ENCODE results near the gene CADM1. TPM values are rescaled to one million over a fixed set of nuclear protein-coding genes. Genes with fewer than 3 reads are reported as not detected.

Gene CADM1
- polyA plus RNA-seq, 3 donors: 122 to 132 (median 131) TPM

DNA sequence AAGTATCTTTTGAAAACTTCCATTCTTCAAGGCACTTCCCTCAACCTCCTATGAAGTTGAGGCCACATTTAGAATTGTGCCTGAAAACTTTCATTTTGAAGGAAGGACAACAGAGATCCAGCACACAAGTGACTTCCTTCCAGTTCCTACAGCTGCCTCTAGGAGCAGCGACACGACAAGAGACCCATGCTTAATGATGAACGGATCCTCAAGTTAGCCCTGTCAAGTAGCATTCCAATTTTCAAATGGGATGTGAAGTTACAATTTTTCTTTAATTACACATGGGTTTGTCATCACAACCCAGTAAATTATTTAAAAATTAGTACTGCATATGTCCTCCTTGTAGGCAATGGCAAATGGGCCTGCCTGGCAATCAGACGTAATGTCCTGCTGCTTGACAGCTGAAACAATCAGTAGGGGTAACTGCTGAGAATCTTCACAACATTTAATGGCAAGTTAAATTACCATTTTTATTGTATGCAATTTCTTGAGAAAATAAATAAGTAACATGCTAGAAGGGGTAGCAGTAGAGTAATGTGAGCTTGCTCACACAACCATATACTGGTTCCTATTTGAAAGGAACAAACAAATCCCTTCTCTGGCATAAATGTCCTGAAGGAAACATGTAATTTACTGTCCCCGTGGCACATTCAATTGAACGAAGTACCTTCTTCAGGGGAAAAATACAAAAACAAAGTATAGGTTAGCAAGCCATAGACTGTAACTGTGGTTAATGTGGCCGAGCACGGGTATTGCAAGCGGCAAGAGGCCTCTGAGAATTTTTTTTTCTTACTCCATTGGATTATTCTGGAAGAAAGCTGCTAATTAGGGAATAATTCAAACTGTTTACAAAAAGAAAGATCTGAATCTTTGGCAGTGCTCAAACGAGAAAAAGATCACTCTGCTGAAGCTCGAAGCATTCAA is 288.3 kb downstream of the CADM1 start:
- DNase-seq: no peak

DNA sequence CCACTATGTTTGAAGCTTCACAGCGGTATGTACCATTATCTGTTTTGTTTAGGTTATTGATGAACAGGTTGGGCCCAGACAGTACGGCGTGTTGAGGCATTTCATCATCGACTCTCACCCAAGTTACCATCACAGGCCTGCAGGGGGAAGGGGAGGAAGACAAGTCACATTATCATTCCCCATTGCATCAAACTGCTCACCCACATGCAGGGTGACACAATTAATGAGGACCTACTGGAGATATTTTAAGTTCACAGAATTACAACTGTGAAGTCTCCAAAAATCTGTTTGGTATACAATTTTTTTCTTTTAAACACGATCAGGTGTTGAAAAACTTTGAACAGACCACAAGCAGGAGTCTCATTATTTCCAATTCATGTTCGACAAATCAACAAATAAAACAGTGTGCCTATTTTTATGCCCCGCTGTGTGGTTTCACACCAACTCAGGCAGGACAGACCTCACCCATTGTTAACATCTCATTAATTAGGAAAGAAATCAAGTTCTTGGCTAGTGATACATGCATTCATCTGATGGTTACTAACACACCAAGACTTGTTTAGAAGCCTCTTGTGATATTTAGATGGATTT is 289.5 kb downstream of the CADM1 start:
- DNase-seq: no peak

DNA sequence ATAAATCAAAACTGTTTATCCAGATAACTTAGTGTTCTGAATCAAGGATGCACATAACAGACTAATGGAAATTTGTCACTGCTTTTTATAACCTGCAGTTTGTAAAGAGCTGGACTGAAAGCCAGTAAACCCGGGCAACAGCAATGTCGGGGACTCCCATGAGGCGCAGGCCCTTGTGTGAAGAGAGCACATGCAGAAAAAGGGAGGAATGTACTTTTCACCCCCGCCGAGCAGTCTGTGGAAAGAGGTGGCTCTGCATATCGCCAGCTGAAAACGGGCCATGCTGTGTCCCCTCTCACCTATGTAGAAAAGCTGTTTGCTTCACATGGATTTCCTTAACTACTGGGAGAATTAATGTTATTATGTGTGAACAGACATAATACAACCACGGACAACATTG is 291.2 kb downstream of the CADM1 start:
- no peak for DNase-seq

DNA sequence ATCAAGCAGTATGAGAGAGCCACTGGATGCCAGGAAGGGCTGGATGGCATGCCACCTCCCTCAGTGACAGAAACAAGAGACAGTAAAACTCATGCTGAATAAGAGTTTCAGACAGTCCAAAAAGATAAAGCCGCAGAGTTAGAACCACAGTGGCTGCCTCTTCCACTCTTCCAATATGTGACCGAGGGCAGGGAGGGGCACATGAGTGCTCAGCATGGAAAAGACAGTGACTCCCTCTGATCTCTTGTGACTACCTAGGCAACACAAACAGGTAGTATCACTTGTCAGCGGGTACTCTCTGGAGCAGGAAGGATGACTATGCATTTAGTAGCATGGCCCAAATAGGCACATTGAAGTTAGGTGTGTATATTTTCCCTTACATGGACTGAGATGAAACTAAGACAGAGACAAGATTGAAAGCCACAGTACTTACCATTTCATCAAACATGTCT is 295.4 kb downstream of the CADM1 start:
- DNase-seq: no peak

DNA sequence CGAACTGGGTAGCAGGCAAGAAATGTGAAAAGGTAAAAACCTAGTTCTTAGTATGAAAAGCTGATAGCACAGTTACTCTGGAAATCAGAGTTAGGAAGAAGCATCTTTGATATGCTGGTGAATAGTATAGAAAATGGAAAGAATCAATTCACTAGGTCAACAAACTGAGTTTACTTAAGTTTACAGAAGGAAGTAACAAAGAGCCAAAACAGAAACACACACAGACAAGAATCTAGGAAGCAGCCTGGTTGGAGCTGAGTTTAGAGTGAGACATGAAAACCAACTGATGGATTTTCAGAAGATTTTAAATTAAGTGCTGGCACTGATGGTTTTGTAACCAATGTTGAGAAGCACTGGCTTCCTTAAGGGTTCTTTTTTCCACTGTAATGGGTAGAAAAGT is 296.3 kb downstream of the CADM1 start:
- no peak for DNase-seq

DNA sequence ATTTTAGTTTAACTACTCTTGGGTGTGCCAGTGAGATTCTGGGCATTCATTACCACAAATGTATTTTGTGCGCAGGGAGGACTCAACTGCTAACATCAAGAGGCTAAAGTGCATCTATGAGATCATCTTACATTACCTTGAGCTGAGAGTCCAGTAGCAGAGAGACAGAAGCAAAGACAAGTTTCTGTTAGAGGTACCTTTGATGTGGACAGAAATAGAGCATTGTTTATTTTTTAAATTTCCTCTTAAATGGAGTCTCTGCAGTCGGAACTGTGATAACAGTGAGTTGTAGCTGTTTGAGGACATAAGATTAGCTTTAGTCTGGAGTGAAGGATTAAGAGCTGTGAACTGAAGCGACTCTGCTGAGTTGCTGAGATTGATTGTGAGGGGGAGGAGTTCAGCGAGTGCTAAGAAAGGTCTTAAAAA is 297.0 kb downstream of the CADM1 start:
- peak; percentile 67 for DNase-seq

DNA sequence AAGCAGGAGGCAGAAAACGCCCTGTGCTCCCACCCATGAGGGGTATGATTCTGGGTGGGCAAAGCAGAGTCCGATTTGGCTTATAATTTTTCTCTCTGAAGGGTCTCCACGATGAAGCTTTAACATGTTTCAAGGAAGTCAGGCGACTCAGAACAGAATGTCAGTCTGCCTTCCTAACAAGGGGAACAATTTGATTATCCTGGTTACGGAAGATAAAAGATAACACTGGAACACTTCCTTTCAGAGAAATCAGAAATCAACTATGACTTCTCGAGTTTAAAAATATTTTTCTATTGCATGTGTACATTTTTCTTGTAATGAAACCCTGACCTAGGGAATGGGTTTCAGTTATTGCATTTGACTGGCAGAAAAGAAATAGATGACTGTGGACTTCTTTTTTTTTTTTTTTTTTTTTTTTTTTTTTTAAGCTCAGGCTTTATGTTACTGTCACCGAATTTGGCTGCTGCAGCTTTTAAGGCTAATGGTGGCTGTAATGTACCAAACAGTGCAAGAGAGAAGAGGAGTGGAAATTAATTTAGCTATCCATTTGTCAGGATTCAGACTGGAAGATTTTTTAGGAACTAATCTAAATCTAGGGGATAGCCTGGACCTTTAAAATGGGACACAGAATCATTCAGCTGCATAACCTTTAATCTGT is 297.7 kb downstream of the CADM1 start:
- DNase-seq: no peak

DNA sequence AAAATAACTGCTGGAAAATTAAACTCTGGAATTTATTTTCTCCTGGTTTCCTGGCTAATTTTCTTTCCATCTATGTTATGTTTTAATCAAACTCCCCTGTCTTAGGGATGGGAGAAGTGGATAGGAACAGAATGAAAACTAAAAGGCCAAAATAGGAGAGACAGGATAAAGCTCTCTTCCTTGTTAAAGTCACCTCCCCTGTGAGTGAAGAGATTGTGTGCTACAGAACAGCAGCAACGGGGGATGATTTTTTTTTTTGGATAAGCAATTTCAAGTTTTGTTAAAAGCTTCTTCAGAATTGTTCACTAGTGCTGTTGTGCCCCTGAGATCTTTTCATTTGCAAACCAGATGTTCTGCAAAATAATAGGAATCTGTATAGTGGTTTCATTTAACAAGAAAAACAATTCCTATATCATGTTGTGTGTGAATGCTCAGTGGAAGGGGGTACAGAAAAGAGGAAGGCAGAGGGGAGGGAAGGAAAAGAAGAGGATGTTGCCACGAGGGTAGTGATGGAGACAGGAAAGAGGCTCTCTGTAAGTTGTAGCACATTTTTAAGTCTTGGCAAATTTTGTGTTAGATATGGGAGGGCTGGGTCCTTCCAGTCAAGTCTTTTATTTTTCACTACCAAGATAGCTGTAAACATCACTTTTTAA is 301.2 kb downstream of the CADM1 start:
- no peak for DNase-seq

DNA sequence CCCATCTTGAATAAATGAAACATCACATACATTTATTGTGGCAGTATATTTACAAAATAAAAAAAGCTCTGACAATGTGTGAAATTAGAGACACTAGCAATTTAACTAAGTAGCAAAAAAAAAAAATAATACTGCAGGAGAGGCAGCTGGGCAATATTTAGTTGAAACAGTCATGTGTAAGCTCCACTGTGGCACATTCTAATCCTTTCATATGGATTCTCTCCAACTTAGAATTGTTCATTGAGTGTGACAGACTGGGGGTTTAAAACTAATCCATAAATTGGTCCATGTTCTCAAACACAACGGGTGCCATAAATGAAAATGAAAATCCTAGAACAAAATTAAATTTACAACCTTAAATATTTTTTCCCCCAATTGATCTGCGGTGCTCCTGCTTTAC is 302.1 kb downstream of the CADM1 start:
- DNase-seq: no peak

DNA sequence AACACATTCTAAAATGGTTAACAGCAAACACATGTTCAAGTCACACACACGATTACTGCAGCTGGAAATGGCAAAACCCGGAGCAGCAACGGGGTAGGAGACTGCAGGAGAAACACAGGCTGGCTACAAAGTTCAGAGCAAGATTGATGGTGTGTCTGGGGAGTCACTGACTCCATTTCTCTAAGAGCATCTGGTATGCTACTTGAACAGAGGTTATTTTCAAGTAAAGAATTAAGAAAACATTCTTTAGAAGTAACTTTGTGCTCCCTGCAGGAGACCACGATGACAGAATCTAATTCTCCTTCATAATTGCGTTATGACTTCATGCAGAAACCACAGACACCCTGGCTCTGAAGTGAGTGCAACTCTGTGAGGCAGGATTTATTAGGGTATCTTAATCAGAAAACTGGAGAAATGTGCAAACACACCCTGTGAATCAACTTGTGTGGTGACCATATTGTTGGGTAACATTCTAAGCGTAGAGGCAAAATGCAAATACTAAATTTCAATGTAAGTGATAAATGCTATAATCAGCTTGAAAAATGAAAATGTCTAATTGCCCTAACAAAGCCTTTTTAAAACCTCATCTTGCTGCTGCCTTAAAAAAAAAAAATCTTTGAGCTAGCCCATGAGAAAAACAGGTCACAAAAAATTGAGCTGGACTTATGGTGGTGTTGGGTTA is 303.0 kb downstream of the CADM1 start:
- peak; percentile 86 for DNase-seq

DNA sequence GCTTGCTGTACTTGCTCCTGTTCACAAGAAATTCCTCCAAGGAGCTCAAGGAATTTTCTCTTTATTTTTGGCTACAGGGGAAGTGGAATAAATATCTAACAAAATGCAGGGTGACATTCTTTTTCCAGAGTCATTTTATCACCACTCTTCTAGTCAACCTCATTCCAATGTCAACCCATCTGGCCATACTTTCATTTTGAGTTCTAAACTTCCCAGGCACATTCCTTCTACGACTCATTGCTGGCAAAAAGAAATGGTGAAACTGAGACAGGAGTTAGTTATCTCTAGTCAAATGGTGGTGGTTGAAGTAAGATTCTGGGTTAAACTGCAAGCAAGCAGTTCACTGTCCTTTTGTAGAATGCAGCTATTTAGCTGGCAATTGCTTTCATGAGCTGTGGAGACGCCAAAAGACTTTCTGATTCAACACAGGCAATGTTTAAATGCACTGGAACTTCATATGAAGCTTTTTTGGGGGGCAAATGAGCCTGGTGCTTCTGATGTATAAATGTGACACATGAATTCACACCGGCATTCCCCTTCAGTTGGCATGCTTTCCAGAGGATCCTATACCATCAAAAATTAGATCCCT is 304.6 kb downstream of the CADM1 start:
- no peak for DNase-seq

DNA sequence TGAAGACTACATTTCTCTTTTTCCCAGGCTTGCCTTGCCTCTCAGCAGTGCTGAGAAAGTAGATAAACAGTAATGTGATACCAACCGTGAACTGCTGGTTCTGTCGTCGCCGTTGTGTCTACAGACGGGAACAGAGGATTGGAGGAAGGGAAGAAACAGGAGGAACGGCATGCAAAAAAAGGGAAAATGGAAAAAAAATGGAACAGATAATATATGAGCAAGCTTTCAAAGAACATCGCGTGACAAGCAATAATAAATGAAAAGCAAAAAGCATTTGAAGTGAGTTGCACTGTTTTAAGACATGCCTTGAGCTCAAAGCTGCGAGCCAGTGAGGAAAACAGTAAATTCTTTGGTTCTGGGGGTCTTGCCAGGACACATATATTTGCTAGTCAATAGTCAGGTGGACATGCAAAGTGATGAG is 305.9 kb downstream of the CADM1 start:
- peak; percentile 69 for DNase-seq

DNA sequence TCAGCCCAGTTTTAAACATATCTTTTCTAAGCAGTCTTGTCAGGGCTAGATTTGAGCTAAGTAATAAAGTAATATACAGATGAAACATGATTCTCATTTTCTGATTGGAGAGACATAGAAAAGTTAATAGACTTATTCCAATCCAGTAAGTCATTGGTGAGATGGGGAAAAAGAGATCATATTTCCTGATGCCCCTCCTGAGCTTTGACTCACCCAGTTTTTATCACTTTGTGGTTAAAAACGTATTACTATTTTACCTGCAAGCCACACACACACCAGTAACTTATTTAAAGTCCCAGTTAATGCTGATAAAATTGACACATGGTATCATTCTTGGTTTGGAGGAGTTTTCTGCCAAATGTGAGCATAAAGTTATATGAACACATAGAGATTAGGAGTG is 306.8 kb downstream of the CADM1 start:
- DNase-seq: no peak

DNA sequence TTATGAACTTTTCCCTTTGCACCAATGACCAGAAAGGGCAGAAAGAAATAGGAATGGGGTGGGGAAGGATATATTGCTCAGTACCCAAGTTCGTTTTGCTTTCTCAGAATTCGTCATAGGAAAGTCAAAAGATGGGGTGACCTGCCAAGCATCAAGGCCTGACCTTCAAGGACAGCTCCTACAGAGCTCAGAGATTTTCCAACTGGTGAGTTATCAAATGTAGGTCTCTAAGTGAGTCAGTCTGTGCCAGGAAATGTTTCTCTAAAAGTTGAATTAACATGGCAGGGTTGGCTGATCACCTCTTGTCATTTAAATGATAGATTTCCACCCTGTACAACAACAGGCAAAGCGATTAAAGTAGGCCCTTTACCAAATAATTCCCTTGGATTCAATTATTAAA is 307.2 kb downstream of the CADM1 start:
- DNase-seq: no peak

DNA sequence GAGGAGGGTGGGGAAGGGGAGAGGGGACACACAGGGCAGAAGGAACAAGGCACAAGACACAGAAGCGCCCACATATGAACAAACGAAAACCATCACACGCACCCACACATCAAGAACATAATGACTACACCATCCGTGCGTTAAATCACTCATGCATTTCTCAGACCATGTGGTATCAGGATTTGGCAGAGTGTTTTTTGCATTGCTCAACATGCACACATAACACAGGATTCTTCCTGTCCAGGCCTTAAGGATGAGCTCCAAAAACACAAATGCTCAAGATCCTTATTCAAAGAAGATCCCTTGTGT is 309.5 kb downstream of the CADM1 start:
- DNase-seq: peak; percentile 36

DNA sequence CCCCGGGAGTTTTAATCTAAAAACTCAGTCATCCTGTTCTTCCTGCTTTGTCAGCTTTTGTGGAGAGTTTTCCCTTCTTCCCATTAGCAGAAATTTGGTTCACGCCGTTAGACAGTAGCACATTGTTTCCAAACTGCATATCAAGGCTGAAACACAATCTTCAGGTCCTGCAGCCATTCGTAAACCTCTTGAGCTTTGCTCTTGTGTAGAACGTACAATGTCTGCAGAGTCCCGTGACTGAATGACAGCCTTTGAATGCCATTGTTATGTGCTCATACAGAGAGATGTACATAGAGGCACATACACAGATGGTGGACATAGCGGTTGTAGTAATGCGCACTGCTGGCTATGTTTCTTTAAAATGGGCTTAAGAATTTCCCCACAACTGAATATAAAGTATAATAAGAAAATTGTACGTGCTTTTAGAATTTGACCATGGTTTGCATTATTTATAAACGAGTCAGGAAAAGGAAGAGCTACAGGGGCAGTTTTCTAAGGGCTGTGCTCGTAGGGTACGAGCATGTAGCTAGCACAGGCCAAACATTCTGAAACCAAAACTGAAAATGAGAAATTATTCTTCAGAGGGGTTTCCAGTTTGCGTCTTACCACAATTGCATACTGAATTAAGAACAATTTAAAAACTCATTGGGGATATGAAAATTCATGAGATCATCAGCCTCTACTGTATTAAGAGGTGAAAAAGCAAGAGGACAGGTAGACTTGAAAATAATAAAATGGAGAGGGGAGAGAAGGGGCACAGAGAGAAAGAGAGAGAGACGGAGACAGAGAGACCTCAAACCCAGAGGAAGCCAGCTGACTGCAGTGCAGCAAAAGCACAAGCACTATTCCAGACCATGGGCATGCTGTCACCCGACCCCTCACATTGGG is 310.1 kb downstream of the CADM1 start:
- no peak for DNase-seq

DNA sequence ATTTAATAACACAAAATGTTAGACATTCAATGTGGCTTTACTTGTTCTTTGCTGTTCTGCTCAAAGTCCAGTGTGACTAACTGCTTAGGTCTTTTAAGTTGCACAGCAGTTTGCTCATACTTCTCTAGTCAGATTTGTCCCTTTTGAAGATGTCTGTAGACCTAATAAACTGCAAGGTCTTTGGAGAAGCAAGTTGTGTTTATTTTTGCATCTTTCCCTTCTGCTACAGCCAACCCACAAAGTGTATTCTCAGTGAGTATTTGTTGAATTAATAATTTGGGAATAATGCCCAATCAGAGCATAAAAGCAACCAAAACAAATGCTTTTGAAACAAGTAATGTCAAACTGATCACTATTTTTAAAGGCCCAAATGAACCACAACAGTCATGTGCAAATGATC is 312.5 kb downstream of the CADM1 start:
- DNase-seq: no peak

DNA sequence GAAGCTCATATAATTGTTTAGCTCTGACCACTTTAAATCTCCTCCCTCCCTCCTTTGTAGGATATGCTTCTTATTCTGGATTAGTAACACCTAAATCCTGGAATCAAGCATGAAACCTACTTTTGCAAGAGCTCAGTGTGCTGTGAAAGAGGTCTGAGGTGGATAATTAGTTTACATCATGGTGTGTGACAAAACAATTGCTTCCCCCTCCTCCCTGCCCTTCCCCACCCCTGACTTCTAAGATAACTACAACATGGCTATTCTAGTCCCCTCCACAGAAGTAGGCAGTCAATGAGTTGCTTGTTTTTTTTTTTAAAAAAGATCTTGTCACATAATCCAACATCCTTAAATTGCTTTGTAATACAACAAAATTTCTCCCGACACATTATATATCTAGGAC is 314.0 kb downstream of the CADM1 start:
- no peak for DNase-seq

DNA sequence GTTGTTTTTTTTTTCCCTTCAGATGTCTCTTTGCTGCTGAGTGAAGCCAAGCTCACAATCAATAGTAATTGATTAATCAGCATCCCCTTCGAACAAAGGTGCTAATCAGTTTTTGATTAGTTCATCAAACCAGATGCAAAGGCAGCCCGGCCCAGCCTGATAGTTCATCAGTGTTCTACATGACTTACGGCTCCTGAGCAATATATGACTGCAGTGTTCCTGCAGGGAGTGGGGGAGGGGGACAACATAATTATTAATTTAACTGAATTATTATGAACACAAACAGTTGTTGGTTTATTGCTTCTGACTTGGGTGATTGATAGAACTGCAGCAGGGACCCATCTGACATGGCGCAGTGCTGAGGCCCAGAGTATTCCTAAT is 315.3 kb downstream of the CADM1 start:
- DNase-seq: no peak

DNA sequence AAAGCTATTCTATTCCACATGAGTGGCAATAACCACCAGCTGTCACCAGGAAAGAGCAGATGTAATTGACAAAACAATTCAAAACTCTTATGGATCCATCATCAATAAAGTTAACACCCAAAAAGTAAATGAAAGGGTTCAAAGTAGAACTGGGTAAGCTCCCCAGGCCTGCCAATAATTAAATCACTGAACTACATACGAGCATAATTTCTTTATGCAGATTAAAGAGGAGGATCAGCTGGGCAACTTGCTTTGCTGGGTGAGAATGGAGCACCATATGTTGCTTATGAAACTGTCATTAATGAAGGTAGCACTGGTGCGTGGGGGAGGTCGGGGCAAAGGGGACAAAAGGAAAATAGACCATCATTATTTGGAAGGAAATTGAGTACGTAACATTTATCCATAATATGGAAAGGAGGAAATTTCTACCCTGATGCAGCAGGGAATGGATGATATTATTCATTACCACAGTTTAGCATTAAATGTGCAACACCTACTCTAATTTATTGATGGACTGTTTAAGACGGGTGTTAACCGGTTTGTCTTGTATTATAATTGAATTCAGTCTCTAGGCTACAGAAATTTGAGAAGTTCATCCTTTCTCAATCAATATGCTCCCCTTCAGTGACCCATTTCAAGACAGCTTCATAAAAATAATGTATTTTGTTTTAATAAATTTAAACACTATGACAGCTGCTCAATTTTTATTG is 315.9 kb downstream of the CADM1 start:
- DNase-seq: no peak
